ENCODE results near the gene POLE.
"Not testable (repeated sequence)": the region's sequence is repeated elsewhere in the genome, so short reads cannot be mapped to it uniquely, and the experiment has no call there.

Gene POLE

GRCh38 chr12:132708150-132708549 is 21.0 kb upstream of the POLE start:
- H3K27ac ChIP-seq, result no peak overlapping the region
- TF ChIP-seq CTCF (conservative IDR thresholded peaks at IDR 0.05), result no peak

GRCh38 chr12:132707241-132707640 is 20.1 kb upstream of the POLE start:
- no peak overlapping the region for H3K27ac ChIP-seq

GRCh38 chr12:132703641-132704040 is 16.5 kb upstream of the POLE start:
- no peak for TF ChIP-seq CTCF (conservative IDR thresholded peaks at IDR 0.05)
- H3K27ac ChIP-seq, result no peak overlapping the region

More at GRCh38 chr12:132707241-132707640, 20.1 kb upstream of the POLE start:
- TF ChIP-seq CTCF (conservative IDR thresholded peaks at IDR 0.05), result no peak

GRCh38 chr12:132702640-132703039 is 15.5 kb upstream of the POLE start:
- H3K27ac ChIP-seq, result no peak overlapping the region
- TF ChIP-seq CTCF (conservative IDR thresholded peaks at IDR 0.05), result no peak

- peak overlapping the region; percentile 33 for H3K27ac ChIP-seq
Measured at GRCh38 chr12:132700212-132700822, 13.2 kb upstream of the POLE start.

GRCh38 chr12:132698341-132698740 is 11.2 kb upstream of the POLE start:
- TF ChIP-seq CTCF (conservative IDR thresholded peaks at IDR 0.05), result no peak
- H3K27ac ChIP-seq, result no peak overlapping the region

More at GRCh38 chr12:132700212-132700822, 13.2 kb upstream of the POLE start:
- no peak for TF ChIP-seq CTCF (conservative IDR thresholded peaks at IDR 0.05)

- H3K27ac ChIP-seq, result no peak overlapping the region
- no peak for TF ChIP-seq CTCF (conservative IDR thresholded peaks at IDR 0.05)
Measured at GRCh38 chr12:132695431-132695830, 8.3 kb upstream of the POLE start.

GRCh38 chr12:132694888-132695287 is 7.7 kb upstream of the POLE start:
- H3K27ac ChIP-seq, result not testable (repeated sequence)

- H3K27ac ChIP-seq, result not testable (repeated sequence)
Measured at GRCh38 chr12:132692030-132692429, 4.9 kb upstream of the POLE start.

All from VCaP (cell line).